Mucosa of gallbladder (tissue), 1 donor: ENCODE measurements around the gene DAZAP1. TPM values are rescaled to one million over a fixed set of nuclear protein-coding genes. Genes with fewer than 3 reads are reported as not detected.

Experiments
- DNase-seq: peaks from one replicate; pipeline ENCODE4 v3.0.0-alpha.2; 2020; ENCODE audit warnings: low spot score
- total RNA-seq: library from RNA; stranded (reverse); gene quantifications from one replicate; pipeline ENCODE4 v1.2.1, GENCODE V29; 2021
- donor health status: DM: no; HTN: no; CAD: no.

Gene DAZAP1
- total RNA-seq, 1 donor from 2014 or later = 77.7 TPM

- DNase-seq = no peak
Observed at GRCh38 chr19:1393841-1394240, 13.5 kb upstream of the DAZAP1 start.

DNA sequence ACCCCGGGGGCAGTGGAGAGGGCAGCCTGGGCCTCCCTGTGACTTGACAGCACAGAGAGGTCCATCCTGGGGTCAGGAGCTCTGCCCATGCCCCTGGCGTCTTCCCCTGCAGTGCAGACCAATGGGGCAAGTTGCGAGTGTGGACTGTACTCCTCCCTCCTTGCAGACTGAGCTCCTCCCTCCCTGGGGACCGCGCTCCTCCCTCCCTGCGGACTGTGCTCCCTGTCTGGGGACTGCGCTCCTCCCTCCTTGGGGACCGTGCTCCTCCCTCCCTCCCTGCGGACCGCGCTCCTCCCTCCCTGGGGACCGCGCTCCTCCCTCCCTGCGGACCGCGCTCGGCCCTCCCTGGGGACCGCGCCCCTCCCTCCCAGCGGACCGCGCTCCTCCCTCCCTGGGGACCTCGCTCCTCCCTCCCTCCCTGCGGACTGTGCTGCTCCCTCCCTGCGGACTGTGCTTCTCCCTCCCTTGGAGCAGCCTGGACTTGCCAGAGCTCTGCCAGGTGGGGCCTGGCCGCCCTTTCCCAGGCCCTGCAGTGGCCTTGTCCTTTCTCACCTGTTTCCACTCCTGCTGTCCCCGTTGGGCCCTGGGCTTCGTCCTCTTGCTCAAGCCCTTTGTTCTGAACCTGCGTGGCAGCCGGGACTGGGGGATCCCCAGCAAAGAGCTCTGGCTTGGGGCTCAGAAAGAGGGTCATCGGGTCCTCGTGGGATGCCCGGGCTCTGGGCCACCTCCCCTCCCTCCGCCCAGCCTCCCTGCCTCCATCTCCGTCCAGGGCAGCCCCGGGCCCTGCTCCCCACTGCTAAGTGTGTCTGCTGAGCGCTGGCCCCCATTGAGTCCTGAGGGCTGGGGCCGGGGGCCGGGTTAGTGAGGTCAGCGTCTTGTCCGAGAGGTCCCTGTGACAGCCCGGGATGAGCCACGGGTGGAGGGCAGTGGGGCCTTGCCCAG lies 12.9 kb upstream of the DAZAP1 start:
- DNase-seq = no peak

DNA sequence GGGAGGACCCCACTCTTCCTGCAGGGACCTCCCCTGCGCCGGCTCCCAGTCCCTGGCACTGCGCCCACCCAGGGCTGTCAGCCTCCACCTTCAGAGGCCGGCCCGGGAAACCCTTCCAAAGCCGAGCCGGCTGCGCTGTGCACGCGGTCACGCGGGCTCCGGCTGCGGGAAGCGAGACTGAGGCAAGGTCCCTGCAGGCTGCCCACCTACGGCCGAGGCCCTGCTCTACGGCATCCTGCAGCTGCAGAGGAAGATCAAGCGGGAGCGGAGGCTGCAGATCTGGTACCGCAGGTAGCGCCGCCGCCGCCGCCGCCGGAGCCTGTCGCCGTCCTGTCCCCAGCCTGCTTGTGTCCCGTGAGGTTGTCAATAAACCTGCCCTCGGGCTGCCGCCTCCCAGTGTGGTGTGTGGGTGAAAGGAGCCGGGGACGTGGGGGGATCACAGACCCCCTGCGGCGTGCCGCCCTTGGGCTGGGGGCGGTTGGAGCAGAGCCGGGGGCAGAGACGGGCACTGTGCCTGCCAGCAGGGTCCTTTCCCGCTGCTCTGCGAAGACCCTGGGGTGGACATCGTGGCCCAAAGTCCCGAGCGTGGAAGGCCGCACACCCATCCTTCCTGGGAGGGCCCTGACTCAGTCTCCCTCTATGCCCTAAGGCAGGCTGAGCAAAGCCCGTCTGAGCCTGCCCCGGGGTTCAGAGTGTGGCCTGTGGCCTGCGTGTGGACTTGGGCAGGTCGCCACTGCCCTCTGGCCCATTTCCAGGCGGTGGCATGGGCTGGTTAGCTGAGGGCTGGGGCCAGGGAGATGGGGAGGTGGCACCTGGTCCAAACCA lies 12.0 kb upstream of the DAZAP1 start:
- no peak for DNase-seq

- DNase-seq = no peak
Observed at GRCh38 chr19:1396019-1396767, 11.2 kb upstream of the DAZAP1 start.

DNA sequence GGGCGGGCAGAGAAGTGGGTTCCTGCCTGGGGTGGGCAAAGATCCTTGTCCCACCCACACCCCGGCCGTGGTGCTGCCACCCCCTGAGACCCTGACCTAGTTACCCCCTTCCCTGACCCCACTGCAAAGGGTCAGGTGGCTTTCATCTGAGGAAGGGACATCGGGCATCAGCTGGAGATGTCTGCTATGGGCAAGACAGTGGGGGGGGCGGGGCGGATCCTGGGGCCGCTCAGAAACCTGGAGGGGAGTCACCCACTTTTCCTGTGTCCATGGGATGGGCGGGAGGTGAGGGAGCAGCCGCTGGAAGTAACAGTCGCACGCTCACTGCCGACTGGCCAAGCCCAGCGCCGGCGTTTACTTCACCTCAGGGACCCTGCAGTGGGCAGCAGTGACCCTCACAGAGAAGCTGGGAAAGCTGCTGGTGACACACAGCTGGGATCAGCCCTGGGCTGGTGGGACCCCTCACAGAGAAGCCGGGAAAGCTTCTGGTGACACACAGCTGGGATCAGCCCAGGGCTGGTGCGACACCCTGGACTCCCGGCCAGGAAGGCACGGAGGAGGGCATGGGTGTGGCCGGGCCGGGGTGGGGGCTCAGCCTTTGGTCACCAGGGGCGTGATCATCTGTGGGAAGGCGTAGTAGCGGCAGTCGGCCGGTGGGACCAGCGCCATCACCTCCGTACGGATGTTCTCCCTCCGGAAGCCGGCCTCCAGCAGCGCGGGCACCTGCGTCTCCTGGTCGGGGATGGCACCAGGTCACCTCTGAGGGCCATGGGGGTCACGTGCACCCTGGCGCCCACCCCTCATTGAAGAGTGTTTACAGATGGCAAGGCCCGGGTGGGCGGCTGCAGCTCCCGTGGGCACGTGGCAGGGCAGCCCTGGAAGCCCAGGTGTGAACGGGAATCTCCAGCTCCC lies 10.4 kb upstream of the DAZAP1 start:
- no peak for DNase-seq

GRCh38 chr19:1397838-1398237 lies 9.5 kb upstream of the DAZAP1 start:
- no peak for DNase-seq

GRCh38 chr19:1399079-1399478 lies 8.3 kb upstream of the DAZAP1 start:
- DNase-seq = no peak

DNA sequence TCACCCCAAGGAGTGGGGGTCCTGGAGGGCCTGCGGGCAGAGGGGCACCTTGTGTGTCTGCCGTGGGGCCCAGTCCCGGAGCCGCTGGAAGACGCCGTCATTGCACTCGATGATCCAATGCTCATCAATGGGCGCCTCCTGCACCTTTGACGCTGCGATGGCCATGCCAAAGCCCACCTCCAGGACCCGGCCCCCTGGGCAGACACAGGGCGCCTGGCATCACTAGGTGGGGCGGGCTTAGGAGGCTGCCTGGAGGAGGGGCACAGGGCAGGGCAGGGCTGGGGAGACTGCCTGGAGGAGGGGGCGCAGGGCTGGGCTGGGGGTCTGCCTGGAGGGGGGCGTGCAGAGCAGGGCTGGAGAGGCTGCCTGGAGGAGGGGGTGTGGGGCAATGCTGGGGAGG lies 7.6 kb upstream of the DAZAP1 start:
- DNase-seq = no peak

GRCh38 chr19:1400281-1401137 lies 6.9 kb upstream of the DAZAP1 start:
- no peak for DNase-seq

- DNase-seq = no peak
Observed at GRCh38 chr19:1401138-1401888, 6.1 kb upstream of the DAZAP1 start, which contains the start of gene GAMT. GAMT (minus strand) TSS chr19:1401542; CDS start chr19:1401476, 66 bp downstream.

- no peak for DNase-seq
Observed at GRCh38 chr19:1401889-1402217, 5.5 kb upstream of the DAZAP1 start.

DNA sequence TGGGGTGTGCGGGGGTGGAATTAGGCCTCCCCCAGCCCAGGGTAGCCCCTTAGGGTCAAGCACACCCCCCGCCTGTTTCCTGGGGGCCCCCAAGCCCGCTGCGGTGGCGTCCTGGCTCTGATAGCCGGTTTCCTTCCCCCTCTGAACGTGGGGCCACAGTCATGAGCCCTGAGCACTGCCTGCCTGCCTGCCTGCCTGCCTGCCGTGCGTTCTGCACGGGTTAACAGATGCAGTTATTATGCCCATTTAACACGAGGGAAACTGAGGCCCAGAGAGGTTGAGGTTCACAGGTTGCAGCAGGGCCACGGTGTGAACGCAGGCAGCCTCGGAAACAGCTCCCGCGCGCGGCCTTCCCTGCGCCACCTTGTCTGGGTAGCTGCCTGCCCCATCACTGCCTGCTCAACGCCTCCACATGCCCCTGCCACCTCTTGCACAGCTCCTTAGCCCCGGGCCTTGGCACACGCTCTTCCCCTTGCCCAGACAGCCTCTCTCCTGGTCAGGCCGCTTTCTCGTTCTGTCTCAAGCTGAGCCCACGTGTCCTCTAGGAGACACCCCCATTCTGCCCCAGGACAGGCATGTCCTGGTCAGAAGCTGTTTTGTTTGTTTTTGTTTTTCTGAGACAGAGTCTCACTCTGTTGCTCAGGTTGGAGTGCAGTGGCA lies 4.8 kb upstream of the DAZAP1 start:
- no peak for DNase-seq

DNA sequence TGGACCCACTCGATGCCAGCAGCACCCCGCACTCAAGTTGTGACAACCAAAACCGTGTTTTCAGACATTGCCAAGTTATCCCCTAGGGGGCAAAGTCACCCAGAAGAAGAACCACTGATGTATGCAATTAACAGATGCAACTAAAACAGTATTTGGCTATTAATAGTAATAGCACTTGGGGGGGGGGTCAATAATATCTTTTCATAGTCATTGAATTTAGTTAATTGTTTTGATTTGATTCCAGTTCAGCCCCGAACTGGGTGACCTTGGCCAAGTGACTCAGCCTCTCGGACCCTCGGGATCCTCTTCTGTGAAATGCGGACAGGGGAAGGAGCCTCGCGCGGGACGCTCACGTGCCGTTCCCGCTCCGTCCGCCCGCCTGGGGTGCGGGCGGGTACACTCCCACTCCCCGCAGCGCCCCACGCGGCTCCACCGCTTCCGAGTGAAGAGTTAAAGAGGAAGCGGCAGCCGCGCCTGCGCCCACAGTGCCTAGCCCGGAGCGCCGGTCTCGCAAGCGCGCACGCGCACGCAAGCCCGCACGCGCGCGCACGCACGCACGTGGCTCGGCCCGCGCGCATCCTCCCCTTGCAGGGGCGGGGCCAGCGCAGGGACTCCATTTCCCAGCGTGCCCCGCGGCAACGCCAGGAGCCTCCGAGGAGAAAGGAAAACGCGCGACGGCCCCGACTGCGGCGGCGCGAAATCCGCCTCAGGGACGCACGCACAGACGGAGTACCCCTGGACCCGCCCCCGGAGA lies 435 bp upstream of the DAZAP1 start:
- DNase-seq = peak; percentile 99

GRCh38 chr19:1408300-1409203 lies 1.2 kb downstream of the DAZAP1 start:
- no peak for DNase-seq

DNA sequence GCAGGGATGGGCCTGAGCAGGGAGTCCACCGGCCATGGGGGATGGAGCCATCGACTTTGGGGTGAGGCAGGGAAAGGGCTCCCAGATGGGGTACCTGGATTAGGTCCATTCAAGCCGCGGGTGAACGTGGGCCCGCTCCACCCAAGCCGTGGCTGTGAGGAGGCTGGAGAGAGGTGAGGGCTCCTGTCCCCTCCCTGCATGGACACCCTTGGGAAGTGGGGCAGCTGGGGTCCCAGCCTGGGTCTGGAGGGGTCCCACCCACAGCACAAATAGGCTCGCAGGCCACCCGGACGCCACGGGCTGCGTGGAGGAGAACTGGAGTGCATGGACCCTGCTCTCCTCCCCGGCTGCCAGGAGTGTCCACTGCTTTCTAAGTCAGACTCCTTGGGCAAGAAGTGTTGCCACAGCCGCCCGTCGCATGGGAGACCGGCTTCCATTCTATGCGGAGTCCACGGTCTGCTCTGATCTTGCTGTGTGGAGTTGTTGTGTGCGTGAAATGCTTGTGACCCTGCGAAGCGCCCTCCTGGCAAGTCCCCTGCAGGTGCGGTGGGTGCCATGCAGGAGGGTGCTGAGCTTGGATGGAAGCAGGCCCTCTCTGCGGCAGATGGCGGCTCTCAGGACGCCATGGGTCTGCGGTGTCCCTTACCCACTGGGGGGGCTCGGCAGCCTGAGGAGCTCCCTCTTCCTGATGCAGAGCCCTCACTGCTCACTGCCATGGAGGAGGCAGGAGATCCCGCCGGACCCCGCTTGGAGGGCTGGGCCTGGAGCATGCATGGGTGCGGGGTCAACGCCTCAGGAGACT lies 2.0 kb downstream of the DAZAP1 start:
- DNase-seq = no peak

DNA sequence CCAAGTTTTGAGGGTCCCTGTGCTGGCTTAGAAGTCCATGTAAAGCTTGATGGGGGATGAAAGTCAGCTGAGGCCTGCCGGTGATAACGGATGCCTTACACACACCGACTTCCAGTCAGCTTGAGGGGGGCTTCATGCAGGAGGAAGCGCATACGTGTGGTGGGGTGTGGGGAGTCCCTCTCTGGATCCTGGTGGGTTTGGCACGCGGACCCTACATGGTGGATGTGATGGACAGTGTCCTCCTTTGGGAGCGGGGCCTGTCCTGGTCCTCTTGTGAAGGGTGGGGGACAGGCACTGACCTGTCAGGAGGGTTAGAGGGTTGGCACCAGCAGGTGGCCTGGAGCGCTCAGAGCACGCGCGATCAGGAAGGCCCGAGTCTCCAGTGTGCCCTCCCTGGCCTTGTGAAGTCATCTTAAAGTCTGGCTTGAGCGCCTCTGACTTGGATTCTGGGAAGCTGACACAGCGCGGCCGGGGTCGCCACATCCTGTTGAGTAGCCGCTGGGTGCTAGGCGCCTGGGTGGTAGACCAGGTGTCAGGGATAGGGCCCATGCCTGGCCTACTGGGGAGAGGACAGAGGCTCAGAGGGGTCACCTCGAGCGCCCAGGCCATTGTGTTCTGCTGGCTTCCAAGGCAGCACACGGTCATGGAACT lies 2.9 kb downstream of the DAZAP1 start:
- DNase-seq = no peak
